A673 (cell line): Measurements from ENCODE around the gene BBS9. TPM values are rescaled to one million over a fixed set of nuclear protein-coding genes. Genes with fewer than 3 reads are reported as not detected.

ENCODE experiments used
- BruUV-seq: library from RNA; stranded (reverse); fragments of 400-500 nt; replicated peaks from 2 replicates; lab custom pipeline; 2021; lab: Mats Ljungman, UMichigan
- CTCF ChIA-PET: fragments of 300-600 bp; sonication (Branson Sonifier 250); formaldehyde crosslinking; loops from one replicate; lab custom pipeline; 2022; ENCODE audit warnings: antibody characterized with exemption; lab: Charles Lee
- POLR2A ChIA-PET: fragments of 300-600 bp; sonication (Branson Sonifier 250); formaldehyde crosslinking; loops from one replicate; lab custom pipeline; 2022; ENCODE audit warnings: antibody characterized with exemption; ENCODE audit not compliant: low non-redundant PET; lab: Charles Lee
- DNase-seq: peaks from one replicate; pipeline ENCODE4 v3.0.0-alpha.2; 2015; ENCODE audit warnings: low spot score
- H3K27ac ChIP-seq: fragments of 200-600 bp; sonication (generic); 2 replicates; pipeline ENCODE4 v1.5.1; 2016; ENCODE audit warnings: mixed run types, low read depth, mild to moderate bottlenecking, mixed read lengths, antibody characterized with exemption, low read length; ENCODE audit not compliant: poor library complexity, severe bottlenecking
- H3K27me3 ChIP-seq: fragments of 200-600 bp; sonication (generic); replicated peaks from 2 replicates; pipeline ENCODE4 v1.6.1; 2017; ENCODE audit warnings: mixed run types, low read depth, mild to moderate bottlenecking, mixed read lengths, antibody characterized with exemption, low read length; ENCODE audit not compliant: insufficient read depth, poor library complexity
- H3K36me3 ChIP-seq: fragments of 200-600 bp; sonication (generic); 2 replicates; pipeline ENCODE4 v1.6.1; 2016; ENCODE audit warnings: mixed run types, mild to moderate bottlenecking, mixed read lengths, antibody characterized with exemption, low read length; ENCODE audit not compliant: insufficient read depth, poor library complexity, severe bottlenecking
- H3K4me1 ChIP-seq: fragments of 200-600 bp; sonication (generic); 2 replicates; pipeline ENCODE4 v1.6.1; 2017; ENCODE audit warnings: mixed run types, mild to moderate bottlenecking, mixed read lengths, antibody characterized with exemption, low read length; ENCODE audit not compliant: insufficient read depth, poor library complexity, severe bottlenecking
- H3K4me3 ChIP-seq: fragments of 200-600 bp; sonication (generic); 2 replicates; pipeline ENCODE4 v1.5.1; 2016; ENCODE audit warnings: low read depth, mixed run types, mild to moderate bottlenecking, mixed read lengths, low read length; ENCODE audit not compliant: poor library complexity, severe bottlenecking
- H3K9me3 ChIP-seq: fragments of 200-600 bp; sonication (generic); 2 replicates; pipeline ENCODE4 v1.6.1; 2016; ENCODE audit warnings: mixed run types, low read depth, mild to moderate bottlenecking, mixed read lengths, antibody characterized with exemption, low read length; ENCODE audit not compliant: poor library complexity, severe bottlenecking
- CTCF ChIP-seq: fragments of 300-800, 200-600 bp; sonication (generic); conservative IDR thresholded peaks from 2 replicates; pipeline ENCODE4 v1.5.1; 2017; ENCODE audit warnings: low read depth, mild to moderate bottlenecking, antibody characterized with exemption, low read length, moderate library complexity, mixed read lengths
- EZH2 ChIP-seq: fragments of 200-600 bp; sonication (generic); IDR thresholded peaks from 2 replicates; pipeline ENCODE4 v1.6.1; 2017; ENCODE audit warnings: borderline replicate concordance, low read depth, mild to moderate bottlenecking, mixed read lengths, antibody characterized with exemption, low read length; ENCODE audit not compliant: poor library complexity, severe bottlenecking
- intact Hi-C: fragments of 100-400 bp; cut with micrococcal nuclease; formaldehyde crosslinking; loops from one replicate; pipeline ENCODE4 v1.10.0; 2022; ENCODE audit not compliant: unreplicated experiment
- total RNA-seq: library from RNA; stranded (reverse); gene quantifications from 2 replicates; pipeline ENCODE4 v1.2.3, GENCODE V29; 2021

BBS9 gene
- total RNA-seq, 1 experiment from 2014 or later = 9.4 TPM

GRCh38 chr7:33157781-33158180 lies 28.4 kb downstream of the BBS9 start:
- TF ChIP-seq EZH2 (no peak), CTCF (no peak)
- H3K27me3 ChIP-seq = no peaks in the 10 kb centered on the region
- ChIA-PET CTCF (no interaction called here), POLR2A (no interaction called here)
- BruUV-seq = no TSS peak
- no peaks in the 10 kb centered on the region for H3K9me3 ChIP-seq
- H3K4me3 ChIP-seq = no peak overlapping the region
- H3K27ac ChIP-seq = no peak overlapping the region
- intact Hi-C loops = no loop called here
- DNase-seq = no peak
- no peaks in the 10 kb centered on the region for H3K4me1 ChIP-seq
- no peaks in the 10 kb centered on the region for H3K36me3 ChIP-seq

GRCh38 chr7:33177876-33178275 lies 48.5 kb downstream of the BBS9 start:
- CTCF ChIA-PET = no interaction called here

GRCh38 chr7:33179519-33179918 lies 50.2 kb downstream of the BBS9 start:
- Histone ChIP-seq H3K4me1 (no peaks in the 10 kb centered on the region), H3K36me3 (no peaks in the 10 kb centered on the region), H3K4me3 (no peak overlapping the region), H3K27ac (no peak overlapping the region), H3K9me3 (no peaks in the 10 kb centered on the region), H3K27me3 (no peaks in the 10 kb centered on the region)
- no TSS peak for BruUV-seq
- ChIA-PET CTCF (no interaction called here), POLR2A (no interaction called here)
- intact Hi-C loops = no loop called here
- no peak for TF ChIP-seq EZH2
- no peak for TF ChIP-seq CTCF
- no peak for DNase-seq

More at GRCh38 chr7:33177876-33178275, 48.5 kb downstream of the BBS9 start:
- Histone ChIP-seq H3K9me3 (no peaks in the 10 kb centered on the region), H3K4me1 (no peaks in the 10 kb centered on the region), H3K27ac (no peak overlapping the region), H3K4me3 (no peak overlapping the region), H3K27me3 (no peaks in the 10 kb centered on the region), H3K36me3 (no peaks in the 10 kb centered on the region)
- intact Hi-C loops = no loop called here
- no TSS peak for BruUV-seq
- POLR2A ChIA-PET = no interaction called here
- no peak for DNase-seq
- TF ChIP-seq EZH2 (no peak), CTCF (no peak)
